ENCODE data around the gene TBC1D1. TPM values are rescaled to one million over a fixed set of nuclear protein-coding genes. Genes with fewer than 3 reads are reported as not detected.

TBC1D1 gene
- polyA plus RNA-seq, 2 donors, result 10.4 to 15.3 TPM

DNA sequence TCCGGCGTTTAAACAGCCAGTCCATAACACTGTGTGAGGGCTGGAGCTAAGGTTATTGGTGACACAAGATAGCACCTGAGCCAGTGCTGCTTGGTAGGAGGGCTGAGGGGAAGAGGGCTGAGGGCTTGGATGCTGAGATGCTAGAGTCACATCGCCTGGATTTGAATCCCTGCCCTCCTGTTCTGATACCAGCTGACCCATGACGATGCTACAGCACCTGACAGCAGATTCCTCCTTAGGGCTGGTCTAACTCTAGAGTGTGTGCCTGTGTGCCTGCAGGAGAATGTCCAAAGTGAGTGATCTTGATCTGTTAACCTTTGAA lies 171.9 kb downstream of the TBC1D1 start:
- no peaks in the 10 kb centered on the region for H3K27me3 ChIP-seq (ENCODE audit: control insufficient read depth in 1 of 2, insufficient read depth in 2 of 2, low read length in 2 of 2)
- no peaks in the 10 kb centered on the region for H3K9me3 ChIP-seq (ENCODE audit: control insufficient read depth in 2 of 2, insufficient read depth in 1 of 2, low read depth in 1 of 2, low read length in 1 of 2)
- no peaks in the 10 kb centered on the region for H3K36me3 ChIP-seq (ENCODE audit: control insufficient read depth in 2 of 2, insufficient read depth in 2 of 2, low read length in 1 of 2)
- WGBS, 2 donors, result 43 to 56% methylated on average over 4 of the region's 4 CpGs
- H3K4me1 ChIP-seq (ENCODE audit: control insufficient read depth in 2 of 2, insufficient read depth in 2 of 2, low read length in 1 of 2), result no peaks in the 10 kb centered on the region
- H3K27ac ChIP-seq (ENCODE audit: low read depth in 2 of 2, low read length in 1 of 2), result peak overlapping the region in 1 of 2 donors; percentile 33
- H3K4me3 ChIP-seq (ENCODE audit: low read depth in 1 of 2, low read length in 2 of 2), result peak overlapping the region in 1 of 2 donors; percentile 51

DNA sequence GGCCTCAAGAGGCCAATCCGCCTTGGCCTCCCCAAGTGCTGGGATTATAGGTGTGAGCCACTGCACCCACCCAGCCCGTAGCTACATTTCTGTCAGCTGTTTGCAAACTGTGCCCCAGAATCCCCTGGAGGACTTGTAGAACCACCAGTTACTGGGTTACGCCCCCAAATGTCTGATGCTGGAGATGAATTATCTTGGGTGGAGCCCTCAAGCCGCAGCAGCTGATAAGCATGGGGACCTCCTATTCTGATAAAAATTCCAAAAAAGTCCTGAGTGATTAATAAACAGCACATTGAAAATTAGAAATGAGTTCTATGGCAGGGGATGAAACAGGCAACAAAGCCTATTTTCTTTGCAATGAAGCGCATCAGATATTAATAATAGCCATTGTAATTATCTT lies 174.3 kb downstream of the TBC1D1 start:
- H3K4me3 ChIP-seq (ENCODE audit: low read depth in 1 of 2, low read length in 2 of 2), result no peak overlapping the region
- H3K9me3 ChIP-seq (ENCODE audit: control insufficient read depth in 2 of 2, insufficient read depth in 1 of 2, low read depth in 1 of 2, low read length in 1 of 2), result no peaks in the 10 kb centered on the region
- no peak overlapping the region for H3K27ac ChIP-seq (ENCODE audit: low read depth in 2 of 2, low read length in 1 of 2)
- H3K36me3 ChIP-seq (ENCODE audit: control insufficient read depth in 2 of 2, insufficient read depth in 2 of 2, low read length in 1 of 2), result no peaks in the 10 kb centered on the region
- WGBS, 2 donors, result 81 to 84% methylated on average over 5 of the region's 5 CpGs
- H3K4me1 ChIP-seq (ENCODE audit: control insufficient read depth in 2 of 2, insufficient read depth in 2 of 2, low read length in 1 of 2), result no peaks in the 10 kb centered on the region
- H3K27me3 ChIP-seq (ENCODE audit: control insufficient read depth in 1 of 2, insufficient read depth in 2 of 2, low read length in 2 of 2), result no peaks in the 10 kb centered on the region

DNA sequence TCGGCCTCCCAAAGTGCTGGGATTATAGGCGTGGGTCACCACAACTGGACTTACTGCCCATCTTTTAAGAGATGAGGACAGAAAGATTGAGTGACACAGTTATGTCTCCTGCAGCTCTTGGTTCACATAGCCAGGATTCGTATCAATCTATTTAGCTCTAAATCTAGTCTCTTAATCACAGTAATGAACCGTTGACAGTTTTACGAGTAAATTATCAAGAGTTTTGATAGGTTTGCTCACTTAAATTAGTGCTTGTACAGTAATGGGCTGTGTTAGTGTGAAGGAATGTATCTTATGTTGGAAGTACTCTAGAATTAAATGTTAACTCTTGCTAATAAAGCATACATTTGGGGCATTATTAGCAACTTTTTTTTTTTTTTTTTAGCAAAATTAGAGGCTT lies 175.0 kb downstream of the TBC1D1 start:
- WGBS, 2 donors, result 76 to 89% methylated on average over 5 of the region's 5 CpGs
- Histone ChIP-seq H3K36me3 (ENCODE audit: control insufficient read depth in 2 of 2, insufficient read depth in 2 of 2, low read length in 1 of 2) (no peaks in the 10 kb centered on the region), H3K27me3 (ENCODE audit: control insufficient read depth in 1 of 2, insufficient read depth in 2 of 2, low read length in 2 of 2) (no peaks in the 10 kb centered on the region), H3K4me3 (ENCODE audit: low read depth in 1 of 2, low read length in 2 of 2) (no peak overlapping the region), H3K9me3 (ENCODE audit: control insufficient read depth in 2 of 2, insufficient read depth in 1 of 2, low read depth in 1 of 2, low read length in 1 of 2) (no peaks in the 10 kb centered on the region), H3K27ac (ENCODE audit: low read depth in 2 of 2, low read length in 1 of 2) (no peak overlapping the region), H3K4me1 (ENCODE audit: control insufficient read depth in 2 of 2, insufficient read depth in 2 of 2, low read length in 1 of 2) (no peaks in the 10 kb centered on the region)

DNA sequence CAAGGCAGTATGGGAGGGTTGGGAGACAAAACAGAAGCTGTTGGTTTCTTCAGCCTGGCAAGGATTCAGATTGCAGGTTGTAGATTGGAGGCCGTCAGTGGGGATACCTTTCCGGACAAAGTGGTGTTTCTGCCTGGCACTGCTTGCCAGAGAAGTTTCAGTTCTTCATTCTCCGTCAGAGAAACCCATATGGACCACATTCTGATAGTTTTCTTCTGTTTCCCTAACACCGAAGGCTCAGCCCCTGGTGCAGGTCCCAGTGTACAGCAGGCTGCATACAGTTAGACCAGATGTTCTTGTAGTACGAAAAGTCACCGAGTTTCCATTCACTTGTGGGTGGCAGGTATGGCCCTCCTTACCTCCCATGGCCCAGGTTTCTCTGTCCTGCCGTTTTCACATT lies 176.6 kb downstream of the TBC1D1 start:
- 89 to 90% methylated on average over 7 of the region's 7 CpGs for WGBS, 2 donors
- H3K27ac ChIP-seq (ENCODE audit: low read depth in 2 of 2, low read length in 1 of 2), result no peak overlapping the region

DNA sequence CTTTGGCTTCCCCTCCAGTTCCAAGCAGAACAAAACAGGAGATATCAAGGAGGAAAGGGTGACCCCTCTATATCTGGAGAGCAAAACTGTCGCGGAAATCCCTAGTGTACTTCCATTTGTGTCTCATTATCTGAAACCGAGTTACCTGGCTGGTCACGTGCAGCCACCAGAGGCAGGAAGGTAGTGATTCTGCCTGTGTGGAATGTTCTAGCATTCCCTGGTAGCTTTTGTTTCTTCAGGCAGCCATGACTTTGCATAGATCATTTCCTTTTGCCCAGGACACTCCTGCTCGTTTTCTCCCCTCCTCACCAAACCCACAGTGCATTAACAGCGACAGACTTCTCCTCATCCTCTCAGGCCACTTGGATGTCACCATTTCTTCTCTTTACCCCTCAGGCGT lies 177.2 kb downstream of the TBC1D1 start:
- H3K36me3 ChIP-seq (ENCODE audit: control insufficient read depth in 2 of 2, insufficient read depth in 2 of 2, low read length in 1 of 2), result no peaks in the 10 kb centered on the region
- 84 to 94% methylated on average over 7 of the region's 7 CpGs for WGBS, 2 donors
- H3K27ac ChIP-seq (ENCODE audit: low read depth in 2 of 2, low read length in 1 of 2), result no peak overlapping the region
- no peaks in the 10 kb centered on the region for H3K4me1 ChIP-seq (ENCODE audit: control insufficient read depth in 2 of 2, insufficient read depth in 2 of 2, low read length in 1 of 2)
- H3K27me3 ChIP-seq (ENCODE audit: control insufficient read depth in 1 of 2, insufficient read depth in 2 of 2, low read length in 2 of 2), result no peaks in the 10 kb centered on the region
- H3K4me3 ChIP-seq (ENCODE audit: low read depth in 1 of 2, low read length in 2 of 2), result no peak overlapping the region
- no peaks in the 10 kb centered on the region for H3K9me3 ChIP-seq (ENCODE audit: control insufficient read depth in 2 of 2, insufficient read depth in 1 of 2, low read depth in 1 of 2, low read length in 1 of 2)

More for the DNA sequence above, 176.6 kb downstream of the TBC1D1 start:
- Histone ChIP-seq H3K4me3 (ENCODE audit: low read depth in 1 of 2, low read length in 2 of 2) (no peak overlapping the region), H3K36me3 (ENCODE audit: control insufficient read depth in 2 of 2, insufficient read depth in 2 of 2, low read length in 1 of 2) (no peaks in the 10 kb centered on the region), H3K27me3 (ENCODE audit: control insufficient read depth in 1 of 2, insufficient read depth in 2 of 2, low read length in 2 of 2) (no peaks in the 10 kb centered on the region), H3K4me1 (ENCODE audit: control insufficient read depth in 2 of 2, insufficient read depth in 2 of 2, low read length in 1 of 2) (no peaks in the 10 kb centered on the region), H3K9me3 (ENCODE audit: control insufficient read depth in 2 of 2, insufficient read depth in 1 of 2, low read depth in 1 of 2, low read length in 1 of 2) (no peaks in the 10 kb centered on the region)

DNA sequence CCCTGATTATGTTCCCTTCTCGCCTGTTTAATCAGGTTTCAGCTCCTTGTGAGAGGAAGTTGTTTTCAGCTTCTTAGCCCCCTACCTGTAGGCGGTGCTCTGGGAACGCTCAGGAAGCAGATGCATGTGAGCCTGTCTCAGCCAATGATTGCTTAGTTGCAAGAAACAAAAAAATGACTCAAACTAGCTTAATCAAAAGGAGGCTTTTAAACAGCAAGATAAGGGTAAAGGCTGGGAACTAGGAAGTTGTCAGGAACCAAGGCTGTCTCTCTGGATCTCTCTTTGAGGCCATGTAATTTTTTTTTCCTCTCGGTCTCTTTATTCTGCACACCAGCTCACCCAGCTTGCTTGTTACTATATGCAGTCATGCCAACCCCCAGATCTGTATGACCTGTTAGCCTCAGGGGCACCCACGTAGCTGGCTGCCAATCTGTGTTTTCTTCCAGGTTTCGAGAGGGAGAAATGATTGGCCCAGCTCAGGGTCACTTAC lies 178.4 kb downstream of the TBC1D1 start:
- H3K27ac ChIP-seq (ENCODE audit: low read depth in 2 of 2, low read length in 1 of 2), result peak overlapping the region; percentile 24 to 40

DNA sequence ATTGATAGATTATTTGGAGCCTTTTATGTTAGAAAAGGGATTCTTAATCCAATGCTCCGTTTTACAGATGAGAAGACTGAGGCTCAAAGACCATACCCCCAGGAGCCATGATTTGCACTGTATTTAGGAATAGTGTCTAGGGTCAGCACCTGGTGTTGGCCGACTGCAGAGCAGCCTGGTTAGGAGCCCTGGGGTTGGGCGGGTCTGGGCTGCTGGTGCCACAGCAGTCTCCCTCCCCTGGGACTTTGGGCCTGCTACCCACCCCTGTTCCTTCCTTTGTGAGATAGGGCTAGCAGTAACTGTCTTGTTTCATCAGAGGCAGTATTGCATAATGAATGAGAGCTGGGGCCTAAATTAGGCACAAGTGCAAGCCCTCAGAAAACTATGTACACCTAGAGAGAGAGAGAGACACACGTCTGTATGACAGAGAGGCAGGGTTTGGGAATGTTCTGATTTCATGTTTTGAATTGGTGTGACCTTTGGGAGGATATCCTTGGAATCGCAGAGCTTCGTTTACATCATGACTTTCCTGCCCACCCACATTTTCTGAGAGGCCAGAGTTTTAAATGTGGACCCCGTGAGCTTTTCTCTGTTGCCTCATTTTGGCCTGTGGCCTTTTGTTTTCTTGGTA lies 181.0 kb downstream of the TBC1D1 start:
- WGBS, 2 donors, result 60% methylated on average over 7 of the region's 7 CpGs
- H3K27me3 ChIP-seq (ENCODE audit: control insufficient read depth in 1 of 2, insufficient read depth in 2 of 2, low read length in 2 of 2), result no peaks in the 10 kb centered on the region
- no peaks in the 10 kb centered on the region for H3K36me3 ChIP-seq (ENCODE audit: control insufficient read depth in 2 of 2, insufficient read depth in 2 of 2, low read length in 1 of 2)
- H3K4me3 ChIP-seq (ENCODE audit: low read depth in 1 of 2, low read length in 2 of 2), result no peak overlapping the region
- no peak overlapping the region for H3K27ac ChIP-seq (ENCODE audit: low read depth in 2 of 2, low read length in 1 of 2)
- no peaks in the 10 kb centered on the region for H3K9me3 ChIP-seq (ENCODE audit: control insufficient read depth in 2 of 2, insufficient read depth in 1 of 2, low read depth in 1 of 2, low read length in 1 of 2)
- peaks cover 0 to 2% of the 10 kb centered on the region in 2 donors for H3K4me1 ChIP-seq (ENCODE audit: control insufficient read depth in 2 of 2, insufficient read depth in 2 of 2, low read length in 1 of 2)

More for the DNA sequence above, 178.4 kb downstream of the TBC1D1 start:
- no peaks in the 10 kb centered on the region for H3K9me3 ChIP-seq (ENCODE audit: control insufficient read depth in 2 of 2, insufficient read depth in 1 of 2, low read depth in 1 of 2, low read length in 1 of 2)
- H3K4me3 ChIP-seq (ENCODE audit: low read depth in 1 of 2, low read length in 2 of 2), result no peak overlapping the region
- peaks cover 0 to 2% of the 10 kb centered on the region in 2 donors for H3K4me1 ChIP-seq (ENCODE audit: control insufficient read depth in 2 of 2, insufficient read depth in 2 of 2, low read length in 1 of 2)
- WGBS, 2 donors, result 26 to 36% methylated on average over 6 of the region's 6 CpGs
- no peaks in the 10 kb centered on the region for H3K27me3 ChIP-seq (ENCODE audit: control insufficient read depth in 1 of 2, insufficient read depth in 2 of 2, low read length in 2 of 2)
- no peaks in the 10 kb centered on the region for H3K36me3 ChIP-seq (ENCODE audit: control insufficient read depth in 2 of 2, insufficient read depth in 2 of 2, low read length in 1 of 2)

DNA sequence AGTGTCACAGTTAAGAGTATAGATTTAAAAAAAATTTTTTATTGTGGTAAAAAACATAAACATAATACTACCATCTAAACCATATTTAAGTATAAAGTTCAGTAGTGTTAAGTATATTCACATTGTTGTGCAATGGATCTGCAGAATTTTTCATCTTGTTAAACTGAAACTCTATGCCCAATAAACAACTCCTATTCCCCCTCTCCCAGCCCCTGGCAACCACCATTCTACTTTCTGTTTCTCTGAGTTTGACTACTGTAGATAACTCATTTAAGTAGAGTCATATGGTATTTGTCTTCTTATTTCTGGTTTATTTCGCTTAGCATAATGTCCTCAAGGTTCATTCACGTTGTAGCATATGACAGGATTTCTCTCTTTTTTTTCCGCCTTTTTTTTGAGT lies 181.7 kb downstream of the TBC1D1 start:
- H3K4me3 ChIP-seq (ENCODE audit: low read depth in 1 of 2, low read length in 2 of 2), result no peak overlapping the region
- 91 to 94% methylated on average over 3 of the region's 3 CpGs for WGBS, 2 donors
- peaks cover 0 to 2% of the 10 kb centered on the region in 2 donors for H3K4me1 ChIP-seq (ENCODE audit: control insufficient read depth in 2 of 2, insufficient read depth in 2 of 2, low read length in 1 of 2)
- H3K36me3 ChIP-seq (ENCODE audit: control insufficient read depth in 2 of 2, insufficient read depth in 2 of 2, low read length in 1 of 2), result no peaks in the 10 kb centered on the region
- H3K9me3 ChIP-seq (ENCODE audit: control insufficient read depth in 2 of 2, insufficient read depth in 1 of 2, low read depth in 1 of 2, low read length in 1 of 2), result no peaks in the 10 kb centered on the region
- H3K27ac ChIP-seq (ENCODE audit: low read depth in 2 of 2, low read length in 1 of 2), result no peak overlapping the region
- no peaks in the 10 kb centered on the region for H3K27me3 ChIP-seq (ENCODE audit: control insufficient read depth in 1 of 2, insufficient read depth in 2 of 2, low read length in 2 of 2)

DNA sequence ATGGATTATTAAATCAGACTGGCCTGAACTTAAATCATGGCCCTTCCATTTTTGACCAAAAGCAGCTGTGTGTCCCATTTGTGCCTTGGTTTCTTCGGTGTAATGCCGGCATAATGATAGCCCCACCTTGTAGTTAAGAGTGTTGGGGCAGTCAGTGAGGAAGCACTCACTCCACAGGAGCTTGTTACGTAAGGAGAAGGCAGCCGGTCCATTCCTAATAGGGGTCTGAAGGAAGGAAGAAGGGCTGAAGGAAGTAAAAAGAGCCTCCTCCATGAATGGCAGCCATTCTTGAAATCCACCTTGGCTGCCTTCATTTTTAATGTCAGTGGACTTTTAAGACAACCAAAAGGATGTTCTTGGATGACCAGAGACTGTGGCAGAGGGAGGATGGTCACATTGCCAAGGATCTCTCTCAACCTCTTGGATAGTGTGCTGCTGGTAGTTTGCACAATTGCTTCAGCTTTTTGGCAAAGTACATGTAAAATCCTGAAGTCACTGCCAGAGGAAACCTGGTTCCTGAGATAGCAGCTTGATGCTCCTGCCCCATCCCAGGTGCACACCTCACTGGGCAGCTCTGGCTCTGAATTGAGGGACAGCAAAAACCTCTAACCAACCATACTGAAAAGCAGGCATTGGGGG lies 182.8 kb downstream of the TBC1D1 start:
- peaks cover 0 to 2% of the 10 kb centered on the region in 2 donors for H3K4me1 ChIP-seq (ENCODE audit: control insufficient read depth in 2 of 2, insufficient read depth in 2 of 2, low read length in 1 of 2)
- H3K27me3 ChIP-seq (ENCODE audit: control insufficient read depth in 1 of 2, insufficient read depth in 2 of 2, low read length in 2 of 2), result no peaks in the 10 kb centered on the region
- 94 to 97% methylated on average over 4 of the region's 4 CpGs for WGBS, 2 donors

More for the DNA sequence above, 182.8 kb downstream of the TBC1D1 start:
- Histone ChIP-seq H3K4me3 (ENCODE audit: low read depth in 1 of 2, low read length in 2 of 2) (no peak overlapping the region), H3K36me3 (ENCODE audit: control insufficient read depth in 2 of 2, insufficient read depth in 2 of 2, low read length in 1 of 2) (no peaks in the 10 kb centered on the region), H3K27ac (ENCODE audit: low read depth in 2 of 2, low read length in 1 of 2) (peak overlapping the region in 1 of 2 donors; percentile 28), H3K9me3 (ENCODE audit: control insufficient read depth in 2 of 2, insufficient read depth in 1 of 2, low read depth in 1 of 2, low read length in 1 of 2) (no peaks in the 10 kb centered on the region)
